ENCODE data around the gene JMJD1C.

The JMJD1C gene

DNA sequence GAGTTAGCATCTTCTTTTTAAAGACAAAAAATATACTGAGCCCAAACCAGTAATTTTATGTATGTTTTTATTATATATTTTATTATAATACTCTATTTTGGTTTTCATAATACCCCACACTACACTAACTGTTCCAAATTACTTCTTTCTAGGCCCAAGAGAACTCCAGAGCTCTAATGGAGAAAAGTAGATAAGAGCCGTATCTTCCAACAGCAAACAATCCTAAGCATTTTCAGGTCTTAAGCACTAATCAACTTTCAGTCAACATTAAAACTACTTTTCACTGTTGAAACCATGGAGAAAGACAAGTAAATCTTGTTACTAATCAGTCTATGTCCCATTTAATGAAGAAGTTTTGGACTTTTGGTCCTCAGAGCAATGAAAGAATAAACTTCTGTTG, 55.1 kb downstream of the JMJD1C start:
- peaks cover 3% of the 10 kb centered on the region; the same call in 1 of the 2 replicates for H3K36me3 ChIP-seq (ENCODE audit: insufficient read depth, low read length)
- H3K9ac ChIP-seq (ENCODE audit: low read depth, low read length, poor library complexity, severe bottlenecking), result no peak overlapping the region
- H3F3A ChIP-seq (ENCODE audit: low read depth), result no peaks in the 10 kb centered on the region
- H3K4me1 ChIP-seq (ENCODE audit: insufficient read depth, low read length, poor library complexity, severe bottlenecking), result peaks cover 16% of the 10 kb centered on the region
- H3K27me3 ChIP-seq (ENCODE audit: insufficient read depth, low read length, poor library complexity, severe bottlenecking), result no peaks in the 10 kb centered on the region
- peaks cover 24% of the 10 kb centered on the region for H4K20me1 ChIP-seq (ENCODE audit: insufficient read depth, low read length, poor library complexity, severe bottlenecking)
- no peaks in the 10 kb centered on the region for H3K9me2 ChIP-seq (replicated peaks; ENCODE audit: low read depth, low read length)
- TF ChIP-seq, protein P1, sequence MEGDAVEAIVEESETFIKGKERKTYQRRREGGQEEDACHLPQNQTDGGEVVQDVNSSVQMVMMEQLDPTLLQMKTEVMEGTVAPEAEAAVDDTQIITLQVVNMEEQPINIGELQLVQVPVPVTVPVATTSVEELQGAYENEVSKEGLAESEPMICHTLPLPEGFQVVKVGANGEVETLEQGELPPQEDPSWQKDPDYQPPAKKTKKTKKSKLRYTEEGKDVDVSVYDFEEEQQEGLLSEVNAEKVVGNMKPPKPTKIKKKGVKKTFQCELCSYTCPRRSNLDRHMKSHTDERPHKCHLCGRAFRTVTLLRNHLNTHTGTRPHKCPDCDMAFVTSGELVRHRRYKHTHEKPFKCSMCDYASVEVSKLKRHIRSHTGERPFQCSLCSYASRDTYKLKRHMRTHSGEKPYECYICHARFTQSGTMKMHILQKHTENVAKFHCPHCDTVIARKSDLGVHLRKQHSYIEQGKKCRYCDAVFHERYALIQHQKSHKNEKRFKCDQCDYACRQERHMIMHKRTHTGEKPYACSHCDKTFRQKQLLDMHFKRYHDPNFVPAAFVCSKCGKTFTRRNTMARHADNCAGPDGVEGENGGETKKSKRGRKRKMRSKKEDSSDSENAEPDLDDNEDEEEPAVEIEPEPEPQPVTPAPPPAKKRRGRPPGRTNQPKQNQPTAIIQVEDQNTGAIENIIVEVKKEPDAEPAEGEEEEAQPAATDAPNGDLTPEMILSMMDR (conservative IDR thresholded peaks at IDR 0.05; ENCODE audit: low read length), result no peak
- no peak for TF ChIP-seq EZH2phosphoT487 (IDR thresholded peaks at IDR 0.05; ENCODE audit: borderline replicate concordance)
- H3K4me2 ChIP-seq (ENCODE audit: low read depth, low read length, poor library complexity, severe bottlenecking), result no peak overlapping the region
- no peak overlapping the region for H3K4me3 ChIP-seq (ENCODE audit: low read length, poor library complexity, severe bottlenecking)
- H3K9me3 ChIP-seq (ENCODE audit: insufficient read depth, low read depth, low read length), result no peaks in the 10 kb centered on the region
- peaks cover 74% of the 10 kb centered on the region for H3K79me2 ChIP-seq (ENCODE audit: insufficient read depth, low read length)
- no peak overlapping the region for H2AFZ ChIP-seq (ENCODE audit: low read length)

DNA sequence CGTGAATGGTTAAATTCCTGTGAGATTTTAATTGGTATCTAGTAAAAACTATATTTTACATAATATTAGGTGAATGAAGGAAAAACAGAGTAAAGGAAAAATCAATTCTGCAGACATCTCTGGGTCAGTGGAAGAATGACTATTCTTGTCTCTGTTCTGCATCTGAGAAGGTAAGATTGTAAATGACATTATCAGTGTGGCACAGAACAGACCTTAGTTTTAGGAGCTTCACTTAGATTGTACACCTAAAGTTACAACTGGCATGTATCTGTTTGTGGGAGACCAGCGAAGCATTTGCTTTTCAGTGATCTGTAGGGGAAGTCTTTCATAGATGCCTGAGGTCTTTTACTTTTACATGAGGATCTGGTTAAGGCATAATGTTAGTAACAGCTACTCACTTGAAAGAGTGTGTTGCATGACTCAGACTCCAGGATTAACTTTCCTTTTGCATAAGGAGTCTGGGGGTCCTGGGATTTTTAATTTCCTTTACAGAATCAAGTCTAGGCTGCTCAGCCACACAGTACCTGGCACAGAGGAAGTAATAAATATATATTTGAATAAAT, 56.2 kb downstream of the JMJD1C start:
- H3K9me3 ChIP-seq (ENCODE audit: insufficient read depth, low read depth, low read length), result no peaks in the 10 kb centered on the region
- H2AFZ ChIP-seq (ENCODE audit: low read length), result no peak overlapping the region
- no peak overlapping the region for H3K4me3 ChIP-seq (ENCODE audit: low read length, poor library complexity, severe bottlenecking)
- TF ChIP-seq EZH2phosphoT487 (IDR thresholded peaks at IDR 0.05; ENCODE audit: borderline replicate concordance), result no peak
- TF ChIP-seq, protein P1 (conservative IDR thresholded peaks at IDR 0.05; ENCODE audit: low read length), result no peak
- no peaks in the 10 kb centered on the region for H3K27me3 ChIP-seq (ENCODE audit: insufficient read depth, low read length, poor library complexity, severe bottlenecking)
- peaks cover 70% of the 10 kb centered on the region for H3K79me2 ChIP-seq (ENCODE audit: insufficient read depth, low read length)
- H3K9ac ChIP-seq (ENCODE audit: low read depth, low read length, poor library complexity, severe bottlenecking), result no peak overlapping the region
- no peaks in the 10 kb centered on the region for H3K9me2 ChIP-seq (replicated peaks; ENCODE audit: low read depth, low read length)
- peak overlapping the region; percentile 30 for H3K4me2 ChIP-seq (ENCODE audit: low read depth, low read length, poor library complexity, severe bottlenecking)
- peaks cover 6% of the 10 kb centered on the region; the same call in 1 of the 2 replicates for H3K36me3 ChIP-seq (ENCODE audit: insufficient read depth, low read length)
- H3K4me1 ChIP-seq (ENCODE audit: insufficient read depth, low read length, poor library complexity, severe bottlenecking), result peaks cover 13% of the 10 kb centered on the region
- H3F3A ChIP-seq (ENCODE audit: low read depth), result no peaks in the 10 kb centered on the region
- H4K20me1 ChIP-seq (ENCODE audit: insufficient read depth, low read length, poor library complexity, severe bottlenecking), result peaks cover 20% of the 10 kb centered on the region

DNA sequence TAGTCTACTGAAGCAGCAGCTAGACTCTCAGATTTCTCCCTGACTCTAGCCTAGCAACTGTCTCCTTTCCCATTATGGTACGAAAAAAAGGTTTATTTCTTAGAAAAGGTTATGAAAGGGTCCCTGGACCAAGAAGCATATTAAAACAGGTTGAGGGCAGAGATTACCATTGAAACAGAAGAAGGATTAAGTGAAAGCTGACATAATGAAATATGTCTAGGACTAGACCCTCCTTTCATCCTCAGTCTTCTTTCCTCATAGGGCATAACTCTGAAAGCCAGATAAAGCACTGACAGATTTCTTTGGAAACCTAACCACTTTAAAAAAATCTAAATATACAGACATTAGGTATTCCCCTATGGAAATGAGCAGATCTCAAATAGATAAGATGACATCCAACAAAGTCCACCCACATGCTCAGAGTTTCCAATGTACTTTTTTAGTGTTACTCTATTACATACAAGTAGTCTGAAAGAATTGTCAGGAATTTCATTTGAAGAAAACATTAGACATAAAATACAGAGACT, 58.6 kb downstream of the JMJD1C start:
- H3K36me3 ChIP-seq (ENCODE audit: insufficient read depth, low read length), result peaks cover 6% of the 10 kb centered on the region; the same call in 1 of the 2 replicates
- peaks cover 65% of the 10 kb centered on the region for H3K79me2 ChIP-seq (ENCODE audit: insufficient read depth, low read length)
- H3K9me2 ChIP-seq (replicated peaks; ENCODE audit: low read depth, low read length), result no peaks in the 10 kb centered on the region
- H3K4me1 ChIP-seq (ENCODE audit: insufficient read depth, low read length, poor library complexity, severe bottlenecking), result peaks cover 13% of the 10 kb centered on the region
- peaks cover 21% of the 10 kb centered on the region for H4K20me1 ChIP-seq (ENCODE audit: insufficient read depth, low read length, poor library complexity, severe bottlenecking)
- no peaks in the 10 kb centered on the region for H3K9me3 ChIP-seq (ENCODE audit: insufficient read depth, low read depth, low read length)
- H3K4me3 ChIP-seq (ENCODE audit: low read length, poor library complexity, severe bottlenecking), result no peak overlapping the region
- no peak overlapping the region for H2AFZ ChIP-seq (ENCODE audit: low read length)
- no peak overlapping the region for H3K4me2 ChIP-seq (ENCODE audit: low read depth, low read length, poor library complexity, severe bottlenecking)
- H3K9ac ChIP-seq (ENCODE audit: low read depth, low read length, poor library complexity, severe bottlenecking), result no peak overlapping the region
- H3F3A ChIP-seq (ENCODE audit: low read depth), result no peaks in the 10 kb centered on the region
- no peaks in the 10 kb centered on the region for H3K27me3 ChIP-seq (ENCODE audit: insufficient read depth, low read length, poor library complexity, severe bottlenecking)
- no peak for TF ChIP-seq EZH2phosphoT487 (IDR thresholded peaks at IDR 0.05; ENCODE audit: borderline replicate concordance)
- TF ChIP-seq, protein P1 (conservative IDR thresholded peaks at IDR 0.05; ENCODE audit: low read length), result no peak

Measured in Loucy (cell line).